ENCODE measurements around the gene LEUTX. TPM values are rescaled to one million over a fixed set of nuclear protein-coding genes. Genes with fewer than 3 reads are reported as not detected.

LEUTX gene
- total RNA-seq, 1 donor, result not detected

DNA sequence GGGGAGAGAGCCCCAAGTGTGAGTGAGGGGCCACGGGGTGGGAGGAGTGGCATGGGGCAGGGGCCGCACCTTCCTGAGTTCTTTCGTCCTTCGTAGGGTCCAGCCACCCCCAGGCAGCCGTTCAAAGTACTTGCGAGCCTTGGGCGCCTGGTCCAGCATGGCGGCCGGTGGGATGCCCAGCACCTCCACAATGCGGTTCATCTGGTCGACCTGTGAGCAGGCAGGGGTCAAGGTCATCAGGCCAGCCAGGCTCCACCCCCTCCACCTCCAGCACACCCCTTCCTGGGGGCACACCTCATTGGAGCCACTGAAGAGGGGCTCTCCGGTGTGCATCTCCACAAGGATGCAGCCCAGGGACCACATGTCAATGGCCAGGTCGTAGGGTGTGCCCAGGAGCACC is 48.6 kb downstream of the LEUTX start:
- Histone ChIP-seq H3K79me2 (ENCODE audit: insufficient read depth, low read length) (peaks cover 24% of the 10 kb centered on the region), H3K27ac (ENCODE audit: low read depth, low read length) (no peak overlapping the region), H3K36me3 (ENCODE audit: insufficient read depth, low read length) (peaks cover 34% of the 10 kb centered on the region), H3K4me3 (ENCODE audit: insufficient read depth, low read length) (no peak overlapping the region), H2AFZ (ENCODE audit: low read length) (no peak overlapping the region), H3K27me3 (ENCODE audit: insufficient read depth, low read length) (no peaks in the 10 kb centered on the region), H4K20me1 (ENCODE audit: insufficient read depth, low read length) (peaks cover 17% of the 10 kb centered on the region), H3K4me2 (ENCODE audit: insufficient read depth, low read length) (no peak overlapping the region), H3K9me3 (ENCODE audit: low read depth, low read length) (no peaks in the 10 kb centered on the region), H3K4me1 (ENCODE audit: insufficient read depth, low read length) (peaks cover 10% of the 10 kb centered on the region)
- peak; percentile 51 for DNase-seq (ENCODE audit: insufficient read length, low spot score, missing footprints)
- TF ChIP-seq, protein P1, sequence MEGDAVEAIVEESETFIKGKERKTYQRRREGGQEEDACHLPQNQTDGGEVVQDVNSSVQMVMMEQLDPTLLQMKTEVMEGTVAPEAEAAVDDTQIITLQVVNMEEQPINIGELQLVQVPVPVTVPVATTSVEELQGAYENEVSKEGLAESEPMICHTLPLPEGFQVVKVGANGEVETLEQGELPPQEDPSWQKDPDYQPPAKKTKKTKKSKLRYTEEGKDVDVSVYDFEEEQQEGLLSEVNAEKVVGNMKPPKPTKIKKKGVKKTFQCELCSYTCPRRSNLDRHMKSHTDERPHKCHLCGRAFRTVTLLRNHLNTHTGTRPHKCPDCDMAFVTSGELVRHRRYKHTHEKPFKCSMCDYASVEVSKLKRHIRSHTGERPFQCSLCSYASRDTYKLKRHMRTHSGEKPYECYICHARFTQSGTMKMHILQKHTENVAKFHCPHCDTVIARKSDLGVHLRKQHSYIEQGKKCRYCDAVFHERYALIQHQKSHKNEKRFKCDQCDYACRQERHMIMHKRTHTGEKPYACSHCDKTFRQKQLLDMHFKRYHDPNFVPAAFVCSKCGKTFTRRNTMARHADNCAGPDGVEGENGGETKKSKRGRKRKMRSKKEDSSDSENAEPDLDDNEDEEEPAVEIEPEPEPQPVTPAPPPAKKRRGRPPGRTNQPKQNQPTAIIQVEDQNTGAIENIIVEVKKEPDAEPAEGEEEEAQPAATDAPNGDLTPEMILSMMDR (IDR thresholded peaks at IDR 0.05; ENCODE audit: extremely low read depth, low read depth, low read length), result no peak

GRCh38 chr19:39828015-39828653 is 49.5 kb downstream of the LEUTX start:
- Histone ChIP-seq H3K4me1 (ENCODE audit: insufficient read depth, low read length) (peaks cover 19% of the 10 kb centered on the region), H3K4me2 (ENCODE audit: insufficient read depth, low read length) (no peak overlapping the region), H3K27me3 (ENCODE audit: insufficient read depth, low read length) (no peaks in the 10 kb centered on the region), H3K27ac (ENCODE audit: low read depth, low read length) (no peak overlapping the region), H3K9me3 (ENCODE audit: low read depth, low read length) (no peaks in the 10 kb centered on the region), H4K20me1 (ENCODE audit: insufficient read depth, low read length) (peaks cover 22% of the 10 kb centered on the region), H3K79me2 (ENCODE audit: insufficient read depth, low read length) (peaks cover 28% of the 10 kb centered on the region), H2AFZ (ENCODE audit: low read length) (no peak overlapping the region), H3K36me3 (ENCODE audit: insufficient read depth, low read length) (peaks cover 34% of the 10 kb centered on the region), H3K4me3 (ENCODE audit: insufficient read depth, low read length) (no peak overlapping the region)
- peak; percentile 54 for DNase-seq (ENCODE audit: insufficient read length, low spot score, missing footprints)
- TF ChIP-seq, protein P1 (IDR thresholded peaks at IDR 0.05; ENCODE audit: extremely low read depth, low read depth, low read length), result no peak

DNA sequence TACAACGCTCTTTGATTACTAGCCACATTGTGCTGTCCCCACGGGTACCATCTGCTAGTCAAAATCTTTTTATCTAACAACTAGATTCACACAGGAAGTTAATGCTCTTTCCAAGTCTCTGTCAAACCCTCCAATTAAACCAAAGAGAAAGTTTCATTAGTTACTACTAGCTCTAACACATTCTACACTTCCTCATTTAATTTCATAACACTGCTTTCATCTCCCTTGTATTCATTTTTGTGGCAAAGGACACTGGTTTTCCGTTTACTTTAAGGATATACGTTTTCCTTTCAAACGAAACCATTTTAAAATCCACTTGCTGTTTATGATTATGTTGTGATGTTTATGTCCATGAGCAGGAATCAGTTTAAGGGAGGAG is 50.0 kb downstream of the LEUTX start:
- Histone ChIP-seq H4K20me1 (ENCODE audit: insufficient read depth, low read length) (peaks cover 22% of the 10 kb centered on the region), H3K9me3 (ENCODE audit: low read depth, low read length) (no peaks in the 10 kb centered on the region), H3K4me2 (ENCODE audit: insufficient read depth, low read length) (no peak overlapping the region), H3K4me1 (ENCODE audit: insufficient read depth, low read length) (peaks cover 17% of the 10 kb centered on the region), H2AFZ (ENCODE audit: low read length) (no peak overlapping the region), H3K36me3 (ENCODE audit: insufficient read depth, low read length) (peaks cover 34% of the 10 kb centered on the region), H3K79me2 (ENCODE audit: insufficient read depth, low read length) (peaks cover 28% of the 10 kb centered on the region), H3K27ac (ENCODE audit: low read depth, low read length) (no peak overlapping the region), H3K4me3 (ENCODE audit: insufficient read depth, low read length) (no peak overlapping the region), H3K27me3 (ENCODE audit: insufficient read depth, low read length) (no peaks in the 10 kb centered on the region)
- TF ChIP-seq, protein P1 (IDR thresholded peaks at IDR 0.05; ENCODE audit: extremely low read depth, low read depth, low read length), result no peak
- peak; percentile 58 for DNase-seq (ENCODE audit: insufficient read length, low spot score, missing footprints)

DNA sequence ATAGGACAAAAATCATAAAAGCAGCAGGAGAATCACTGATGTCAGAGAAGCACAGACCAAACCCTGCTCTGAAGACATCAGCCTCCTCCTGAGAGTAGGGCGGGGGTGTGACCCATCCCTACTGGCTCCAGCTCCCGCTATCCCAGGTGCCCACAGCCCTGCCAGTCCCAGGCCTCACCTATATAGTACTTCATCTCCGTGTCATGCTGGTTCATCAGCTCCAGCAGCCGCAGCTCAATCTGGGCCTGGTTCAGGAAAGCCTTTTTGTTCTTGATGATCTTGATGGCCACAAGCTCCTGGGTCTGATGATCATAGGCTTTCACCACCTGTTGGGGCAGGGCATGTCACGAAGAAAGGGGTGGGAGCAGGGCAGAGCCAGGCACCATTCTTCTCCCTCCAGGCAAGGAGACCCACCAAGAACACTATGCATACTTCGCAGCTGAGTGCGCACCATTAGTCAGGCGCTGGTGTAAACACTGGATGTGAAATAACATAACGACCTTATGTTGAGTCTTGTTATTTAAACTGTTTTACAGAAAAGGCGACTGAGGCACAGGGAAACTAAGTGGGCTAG is 51.1 kb downstream of the LEUTX start:
- peak; percentile 76 for DNase-seq (ENCODE audit: insufficient read length, low spot score, missing footprints)
- H3K27ac ChIP-seq (ENCODE audit: low read depth, low read length), result no peak overlapping the region
- TF ChIP-seq, protein P1 (IDR thresholded peaks at IDR 0.05; ENCODE audit: extremely low read depth, low read depth, low read length), result no peak
- no peak overlapping the region for H3K4me2 ChIP-seq (ENCODE audit: insufficient read depth, low read length)
- no peaks in the 10 kb centered on the region for H3K9me3 ChIP-seq (ENCODE audit: low read depth, low read length)
- H3K36me3 ChIP-seq (ENCODE audit: insufficient read depth, low read length), result peaks cover 41% of the 10 kb centered on the region
- peaks cover 22% of the 10 kb centered on the region for H4K20me1 ChIP-seq (ENCODE audit: insufficient read depth, low read length)
- H2AFZ ChIP-seq (ENCODE audit: low read length), result no peak overlapping the region
- no peaks in the 10 kb centered on the region for H3K27me3 ChIP-seq (ENCODE audit: insufficient read depth, low read length)
- no peak overlapping the region for H3K4me3 ChIP-seq (ENCODE audit: insufficient read depth, low read length)
- H3K79me2 ChIP-seq (ENCODE audit: insufficient read depth, low read length), result peaks cover 22% of the 10 kb centered on the region
- H3K4me1 ChIP-seq (ENCODE audit: insufficient read depth, low read length), result peaks cover 16% of the 10 kb centered on the region
